Vagina (tissue), 2 donors: ENCODE results near the gene GHR. TPM values are rescaled to one million over a fixed set of nuclear protein-coding genes. Genes with fewer than 3 reads are reported as not detected.

Experiments used
- DNase-seq, 2 donors: peaks; one replicate each; pipeline ENCODE4 v3.0.0-alpha.2; 2017; ENCODE audit errors: extremely low spot score in 2 of 2
- H3K27ac ChIP-seq: fragments of 200-600 bp; sonication (generic); one replicate; pipeline ENCODE4 v1.5.1; 2019
- H3K27me3 ChIP-seq: fragments of 200-600 bp; sonication (generic); one replicate; pipeline ENCODE4 v1.5.1; 2019
- H3K36me3 ChIP-seq, 2 donors: fragments of 200-600 bp; sonication (generic); one replicate each; pipeline ENCODE4 v1.5.1; 2017 to 2019
- H3K4me1 ChIP-seq: fragments of 200-600 bp; sonication (generic); one replicate; pipeline ENCODE4 v1.5.1; 2019
- H3K4me3 ChIP-seq, 2 donors: fragments of 200-600 bp; sonication (generic); 1 replicate in 1 of 2; 2 replicates in 1 of 2; pipeline ENCODE4 v1.5.1; 2016 to 2019
- H3K9me3 ChIP-seq: fragments of 200-600 bp; sonication (generic); one replicate; pipeline ENCODE4 v1.5.1; 2019
- POLR2A ChIP-seq, 2 donors: fragments of 450-650 bp; IDR thresholded peaks; one replicate each; pipeline ENCODE4 v1.6.1; 2017; ENCODE audit warnings: antibody characterized with exemption in 2 of 2, mild to moderate bottlenecking in 2 of 2, moderate library complexity in 2 of 2
- POLR2AphosphoS5 ChIP-seq, 2 donors: sonication (generic); formaldehyde crosslinking; IDR thresholded peaks; one replicate each; pipeline ENCODE4 v1.9.0; 2017; ENCODE audit warnings: antibody characterized with exemption in 2 of 2, mild to moderate bottlenecking in 2 of 2, low read depth in 1 of 2; ENCODE audit not compliant: insufficient read depth in 1 of 2
- intact Hi-C: fragments of 100-400 bp; cut with DNase I; formaldehyde crosslinking; loops from one replicate; pipeline ENCODE4 v1.15.1; 2023
- total RNA-seq: library from RNA; depleted of rRNA; stranded (reverse); fragments of >200 nt; gene quantifications from one replicate; pipeline ENCODE4 v1.2.3, GENCODE V29; 2016
- TF ChIP-seq, protein P1 (sequence below), 3 experiments: fragments of 450-650 bp in 2 of 3; fragments of 200-600 bp in 1 of 3; sonication (generic) in 1 of 3; IDR thresholded peaks; one replicate each; pipeline ENCODE4 v1.5.1; 2017 to 2019; ENCODE audit warnings: antibody characterized with exemption in 3 of 3, mild to moderate bottlenecking in 2 of 3, moderate library complexity in 2 of 3

Gene GHR
- total RNA-seq: 16.7 TPM

DNA sequence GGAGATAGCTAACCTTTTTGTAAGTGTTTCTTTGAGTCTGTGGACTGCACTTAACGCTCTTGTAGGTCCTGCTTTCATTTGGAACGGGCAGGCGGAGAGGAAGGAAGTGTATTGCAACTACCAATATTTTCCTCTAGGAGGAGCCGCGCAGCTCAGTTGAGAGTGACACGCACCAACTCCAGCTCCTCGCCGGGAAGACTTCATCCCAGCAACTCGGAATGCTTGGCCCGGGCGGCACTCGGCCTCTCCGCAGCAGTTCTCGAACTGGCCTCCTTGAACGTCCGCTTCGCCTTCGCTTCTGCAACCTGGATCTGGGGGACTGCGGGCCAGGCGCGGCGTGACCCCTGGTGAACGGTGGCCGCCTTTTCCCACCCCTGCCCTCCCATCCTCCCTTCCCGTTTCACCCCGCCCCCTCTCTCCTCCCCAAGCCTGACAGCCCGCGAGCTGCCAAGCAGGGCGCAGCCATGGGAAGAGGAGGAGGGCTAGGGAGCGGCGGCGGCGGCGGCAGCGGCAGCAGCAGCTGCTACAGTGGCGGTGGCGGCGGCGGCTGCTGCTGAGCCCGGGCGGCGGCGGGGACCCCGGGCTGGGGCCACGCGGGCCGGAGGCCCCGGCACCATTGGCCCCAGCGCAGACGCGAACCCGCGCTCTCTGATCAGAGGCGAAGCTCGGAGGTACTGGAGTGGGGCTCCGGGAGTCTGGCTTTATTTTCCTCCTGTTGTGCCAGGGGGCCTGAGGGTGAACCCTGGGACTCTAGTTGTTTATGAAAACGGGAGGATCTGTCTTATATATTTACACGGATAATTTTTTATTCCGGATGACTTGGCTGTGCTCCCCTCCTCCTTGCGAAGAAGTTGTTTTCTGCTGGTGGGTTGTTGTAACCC lies at the start of gene GHR:
Gene GHR (plus strand): TSS at position 155 of the 881 bp plus-strand sequence. CDS start 142,436 bp downstream, outside the sequence.
- intact Hi-C loops: loop anchor here (10.0 kb wide), 1 partner anchor 161 kb away; no protein-coding TSS in a partner anchor
- peak in 1 of 2 donors; percentile 92 for DNase-seq
- TF ChIP-seq POLR2A (IDR thresholded peaks at IDR 0.05) (no peak), POLR2AphosphoS5 (IDR thresholded peaks at IDR 0.05; ENCODE audit: insufficient read depth in 1 of 2, low read depth in 1 of 2) (peak; percentile 41 to 76)
- TF ChIP-seq, protein P1, sequence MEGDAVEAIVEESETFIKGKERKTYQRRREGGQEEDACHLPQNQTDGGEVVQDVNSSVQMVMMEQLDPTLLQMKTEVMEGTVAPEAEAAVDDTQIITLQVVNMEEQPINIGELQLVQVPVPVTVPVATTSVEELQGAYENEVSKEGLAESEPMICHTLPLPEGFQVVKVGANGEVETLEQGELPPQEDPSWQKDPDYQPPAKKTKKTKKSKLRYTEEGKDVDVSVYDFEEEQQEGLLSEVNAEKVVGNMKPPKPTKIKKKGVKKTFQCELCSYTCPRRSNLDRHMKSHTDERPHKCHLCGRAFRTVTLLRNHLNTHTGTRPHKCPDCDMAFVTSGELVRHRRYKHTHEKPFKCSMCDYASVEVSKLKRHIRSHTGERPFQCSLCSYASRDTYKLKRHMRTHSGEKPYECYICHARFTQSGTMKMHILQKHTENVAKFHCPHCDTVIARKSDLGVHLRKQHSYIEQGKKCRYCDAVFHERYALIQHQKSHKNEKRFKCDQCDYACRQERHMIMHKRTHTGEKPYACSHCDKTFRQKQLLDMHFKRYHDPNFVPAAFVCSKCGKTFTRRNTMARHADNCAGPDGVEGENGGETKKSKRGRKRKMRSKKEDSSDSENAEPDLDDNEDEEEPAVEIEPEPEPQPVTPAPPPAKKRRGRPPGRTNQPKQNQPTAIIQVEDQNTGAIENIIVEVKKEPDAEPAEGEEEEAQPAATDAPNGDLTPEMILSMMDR (IDR thresholded peaks at IDR 0.05): peak; percentile 12 to 76 (median 75)

DNA sequence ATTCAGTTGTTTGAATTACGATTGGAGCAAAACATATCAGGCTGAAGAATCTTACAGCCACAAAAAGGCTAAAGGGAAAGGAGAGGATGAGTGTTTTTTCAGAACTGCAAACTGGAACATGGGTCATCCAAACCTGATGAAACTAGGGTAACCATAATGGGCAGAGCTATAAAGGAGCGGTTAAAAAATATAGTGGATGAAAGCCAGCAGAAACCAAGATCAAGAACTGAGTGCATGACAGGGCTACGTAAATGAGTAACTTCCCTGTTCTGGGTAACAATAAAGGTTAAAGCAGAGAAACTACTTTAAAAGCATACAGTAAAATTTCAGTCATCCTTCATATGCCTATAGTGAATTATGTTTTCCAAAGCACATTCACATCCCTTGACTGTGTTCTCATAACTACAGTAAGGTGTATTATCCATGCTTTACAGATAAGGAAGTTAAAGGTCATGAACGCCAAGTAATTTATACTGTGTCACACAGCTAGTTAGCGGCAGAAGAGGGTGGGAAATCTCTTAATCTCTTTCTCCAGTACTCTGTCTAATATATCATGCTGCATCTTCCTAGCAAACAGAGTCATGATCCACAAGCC lies 48.5 kb upstream of the GHR start:
- H3K9me3 ChIP-seq: no peaks in the 10 kb centered on the region
- H3K27ac ChIP-seq: no peak overlapping the region
- H3K36me3 ChIP-seq: no peaks in the 10 kb centered on the region
- no peaks in the 10 kb centered on the region for H3K27me3 ChIP-seq
- intact Hi-C loops: no loop called here
- no peak overlapping the region for H3K4me3 ChIP-seq
- H3K4me1 ChIP-seq: no peaks in the 10 kb centered on the region
- TF ChIP-seq, protein P1 (IDR thresholded peaks at IDR 0.05): no peak
- TF ChIP-seq POLR2AphosphoS5 (IDR thresholded peaks at IDR 0.05; ENCODE audit: insufficient read depth in 1 of 2, low read depth in 1 of 2) (no peak), POLR2A (IDR thresholded peaks at IDR 0.05) (no peak)
- no peak for DNase-seq

More for the DNA sequence above, at the start of gene GHR:
- H3K4me1 ChIP-seq: peaks cover 25% of the 10 kb centered on the region
- H3K9me3 ChIP-seq: no peaks in the 10 kb centered on the region
- no peaks in the 10 kb centered on the region for H3K27me3 ChIP-seq
- H3K27ac ChIP-seq: peak within 1 kb of the TSS; percentile 80
- no peaks in the 10 kb centered on the region for H3K36me3 ChIP-seq
- H3K4me3 ChIP-seq: peak within 1 kb of the TSS; percentile 50 to 89

DNA sequence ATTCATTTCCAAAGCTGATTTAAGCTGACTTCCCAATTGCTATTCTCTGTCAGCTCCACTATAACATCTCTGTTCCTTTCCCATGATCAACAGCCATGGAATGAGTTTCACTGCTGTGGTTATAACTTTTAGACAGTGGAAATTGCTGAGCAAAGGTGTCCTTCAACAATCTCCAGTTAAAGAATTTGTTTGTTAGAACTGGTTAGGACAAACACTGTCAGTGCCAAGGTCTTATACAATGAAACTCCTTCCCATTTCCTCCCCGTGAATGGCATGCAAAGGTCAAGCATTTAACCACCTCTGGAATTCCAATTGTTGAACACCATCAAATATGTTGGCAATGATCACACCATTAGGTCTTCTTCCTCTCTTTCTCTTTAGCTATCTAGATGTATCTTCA lies 45.7 kb upstream of the GHR start:
- H3K9me3 ChIP-seq: no peaks in the 10 kb centered on the region
- no peaks in the 10 kb centered on the region for H3K4me1 ChIP-seq
- H3K36me3 ChIP-seq: no peaks in the 10 kb centered on the region
- H3K4me3 ChIP-seq: no peak overlapping the region
- DNase-seq: no peak
- no peak overlapping the region for H3K27ac ChIP-seq
- no peaks in the 10 kb centered on the region for H3K27me3 ChIP-seq
- TF ChIP-seq POLR2AphosphoS5 (IDR thresholded peaks at IDR 0.05; ENCODE audit: insufficient read depth in 1 of 2, low read depth in 1 of 2) (no peak), POLR2A (IDR thresholded peaks at IDR 0.05) (no peak)
- TF ChIP-seq, protein P1 (IDR thresholded peaks at IDR 0.05): no peak
- intact Hi-C loops: no loop called here

GRCh38 chr5:42381973-42382372 lies 41.3 kb upstream of the GHR start:
- H3K27ac ChIP-seq: no peak overlapping the region
- intact Hi-C loops: no loop called here
- H3K4me3 ChIP-seq: no peak overlapping the region
- H3K36me3 ChIP-seq: no peaks in the 10 kb centered on the region
- DNase-seq: no peak
- no peaks in the 10 kb centered on the region for H3K9me3 ChIP-seq
- TF ChIP-seq POLR2AphosphoS5 (IDR thresholded peaks at IDR 0.05; ENCODE audit: insufficient read depth in 1 of 2, low read depth in 1 of 2): no peak
- TF ChIP-seq, protein P1 (IDR thresholded peaks at IDR 0.05): no peak
- no peak for TF ChIP-seq POLR2A (IDR thresholded peaks at IDR 0.05)
- no peaks in the 10 kb centered on the region for H3K4me1 ChIP-seq
- no peaks in the 10 kb centered on the region for H3K27me3 ChIP-seq
